ENCODE results near the gene NIP7.
"Not testable (repeated sequence)": the region's sequence is repeated elsewhere in the genome, so short reads cannot be mapped to it uniquely, and the experiment has no call there.

DNA sequence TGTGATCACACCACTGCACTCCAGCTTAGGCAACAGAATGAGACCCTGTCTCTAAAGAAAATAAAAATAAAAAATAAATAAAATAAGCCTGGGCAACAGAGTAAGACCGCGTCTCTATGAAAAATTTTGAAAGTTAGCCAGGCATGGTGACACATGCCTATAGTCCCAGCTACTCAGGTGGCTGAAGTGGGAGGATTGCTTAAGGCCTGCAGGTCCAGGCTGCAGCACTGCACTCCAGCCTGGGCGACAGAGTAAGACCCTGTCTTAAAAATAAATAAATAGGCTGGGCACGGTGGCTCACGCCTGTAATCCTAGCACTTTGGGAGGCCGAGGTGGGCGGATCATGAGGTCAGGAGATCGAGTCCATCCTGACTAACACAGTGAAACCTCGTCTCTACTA is 47.9 kb upstream of the NIP7 start:
- TF ChIP-seq, protein P1, sequence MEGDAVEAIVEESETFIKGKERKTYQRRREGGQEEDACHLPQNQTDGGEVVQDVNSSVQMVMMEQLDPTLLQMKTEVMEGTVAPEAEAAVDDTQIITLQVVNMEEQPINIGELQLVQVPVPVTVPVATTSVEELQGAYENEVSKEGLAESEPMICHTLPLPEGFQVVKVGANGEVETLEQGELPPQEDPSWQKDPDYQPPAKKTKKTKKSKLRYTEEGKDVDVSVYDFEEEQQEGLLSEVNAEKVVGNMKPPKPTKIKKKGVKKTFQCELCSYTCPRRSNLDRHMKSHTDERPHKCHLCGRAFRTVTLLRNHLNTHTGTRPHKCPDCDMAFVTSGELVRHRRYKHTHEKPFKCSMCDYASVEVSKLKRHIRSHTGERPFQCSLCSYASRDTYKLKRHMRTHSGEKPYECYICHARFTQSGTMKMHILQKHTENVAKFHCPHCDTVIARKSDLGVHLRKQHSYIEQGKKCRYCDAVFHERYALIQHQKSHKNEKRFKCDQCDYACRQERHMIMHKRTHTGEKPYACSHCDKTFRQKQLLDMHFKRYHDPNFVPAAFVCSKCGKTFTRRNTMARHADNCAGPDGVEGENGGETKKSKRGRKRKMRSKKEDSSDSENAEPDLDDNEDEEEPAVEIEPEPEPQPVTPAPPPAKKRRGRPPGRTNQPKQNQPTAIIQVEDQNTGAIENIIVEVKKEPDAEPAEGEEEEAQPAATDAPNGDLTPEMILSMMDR (conservative IDR thresholded peaks at IDR 0.05; ENCODE audit: low read depth, low read length): not testable (repeated sequence)
- not testable (repeated sequence) for TF ChIP-seq EZH2 (IDR thresholded peaks at IDR 0.05; ENCODE audit: low read length, unreplicated experiment); EZH2phosphoT487 (IDR thresholded peaks at IDR 0.05; ENCODE audit: borderline replicate concordance, low read length)
